Uterus (tissue), 2 donors: Measurements from ENCODE around the gene FBL.

ENCODE experiments used
- CTCF ChIP-seq, 4 experiments: fragments of 200-600 bp in 2 of 4; fragments of 450-650 bp in 2 of 4; sonication (generic) in 2 of 4; IDR thresholded peaks; one replicate each; pipeline ENCODE4 v1.5.1; 2016 to 2019; ENCODE audit warnings: antibody characterized with exemption in 4 of 4, mild to moderate bottlenecking in 2 of 4, moderate library complexity in 1 of 4
- POLR2A ChIP-seq, 2 donors: fragments of 450-650 bp; IDR thresholded peaks; one replicate each; pipeline ENCODE4 v1.6.1; 2016; ENCODE audit warnings: antibody characterized with exemption in 2 of 2, mild to moderate bottlenecking in 1 of 2, moderate library complexity in 1 of 2

GRCh38 chr19:39816287-39817048, 29.7 kb downstream of the FBL start:
- TF ChIP-seq POLR2A (IDR thresholded peaks at IDR 0.05) (no peak), CTCF (IDR thresholded peaks at IDR 0.05) (no peak)
